ENCODE data around the gene GINS1.

DNA sequence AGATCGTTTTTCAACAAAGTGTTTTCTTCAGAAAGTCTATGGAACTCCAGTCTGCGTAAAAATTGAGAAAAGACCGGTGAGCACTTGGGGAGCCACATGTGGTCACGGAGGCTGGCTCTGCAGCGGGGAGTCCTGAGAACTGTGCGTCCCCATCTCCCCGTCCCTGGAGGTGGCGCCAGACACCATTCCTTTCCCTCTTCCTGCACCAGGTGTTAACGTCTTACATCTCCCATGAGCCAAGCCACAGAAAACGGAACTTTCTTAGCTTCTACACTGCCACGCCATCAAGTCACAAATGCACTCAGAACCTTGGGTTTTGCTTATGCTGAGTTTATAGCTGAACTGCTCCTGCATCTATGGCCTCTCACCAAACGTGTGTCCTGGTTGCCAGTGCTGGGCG is 62.6 kb downstream of the GINS1 start:
- TF ChIP-seq, protein P1, sequence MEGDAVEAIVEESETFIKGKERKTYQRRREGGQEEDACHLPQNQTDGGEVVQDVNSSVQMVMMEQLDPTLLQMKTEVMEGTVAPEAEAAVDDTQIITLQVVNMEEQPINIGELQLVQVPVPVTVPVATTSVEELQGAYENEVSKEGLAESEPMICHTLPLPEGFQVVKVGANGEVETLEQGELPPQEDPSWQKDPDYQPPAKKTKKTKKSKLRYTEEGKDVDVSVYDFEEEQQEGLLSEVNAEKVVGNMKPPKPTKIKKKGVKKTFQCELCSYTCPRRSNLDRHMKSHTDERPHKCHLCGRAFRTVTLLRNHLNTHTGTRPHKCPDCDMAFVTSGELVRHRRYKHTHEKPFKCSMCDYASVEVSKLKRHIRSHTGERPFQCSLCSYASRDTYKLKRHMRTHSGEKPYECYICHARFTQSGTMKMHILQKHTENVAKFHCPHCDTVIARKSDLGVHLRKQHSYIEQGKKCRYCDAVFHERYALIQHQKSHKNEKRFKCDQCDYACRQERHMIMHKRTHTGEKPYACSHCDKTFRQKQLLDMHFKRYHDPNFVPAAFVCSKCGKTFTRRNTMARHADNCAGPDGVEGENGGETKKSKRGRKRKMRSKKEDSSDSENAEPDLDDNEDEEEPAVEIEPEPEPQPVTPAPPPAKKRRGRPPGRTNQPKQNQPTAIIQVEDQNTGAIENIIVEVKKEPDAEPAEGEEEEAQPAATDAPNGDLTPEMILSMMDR (IDR thresholded peaks at IDR 0.05): no peak
- TF ChIP-seq EZH2 (IDR thresholded peaks at IDR 0.05; ENCODE audit: borderline replicate concordance, insufficient read depth, low read depth, low read length, poor library complexity, severe bottlenecking): no peak

Data from B cell (primary cell).